ENCODE results near the gene VPS26B. TPM values are rescaled to one million over a fixed set of nuclear protein-coding genes. Genes with fewer than 3 reads are reported as not detected.
"Not testable (repeated sequence)": the region's sequence is repeated elsewhere in the genome, so short reads cannot be mapped to it uniquely, and the experiment has no call there.

Gene VPS26B
- 10 to 100 TPM; 33.5 to 33.9 TPM for total RNA-seq

DNA sequence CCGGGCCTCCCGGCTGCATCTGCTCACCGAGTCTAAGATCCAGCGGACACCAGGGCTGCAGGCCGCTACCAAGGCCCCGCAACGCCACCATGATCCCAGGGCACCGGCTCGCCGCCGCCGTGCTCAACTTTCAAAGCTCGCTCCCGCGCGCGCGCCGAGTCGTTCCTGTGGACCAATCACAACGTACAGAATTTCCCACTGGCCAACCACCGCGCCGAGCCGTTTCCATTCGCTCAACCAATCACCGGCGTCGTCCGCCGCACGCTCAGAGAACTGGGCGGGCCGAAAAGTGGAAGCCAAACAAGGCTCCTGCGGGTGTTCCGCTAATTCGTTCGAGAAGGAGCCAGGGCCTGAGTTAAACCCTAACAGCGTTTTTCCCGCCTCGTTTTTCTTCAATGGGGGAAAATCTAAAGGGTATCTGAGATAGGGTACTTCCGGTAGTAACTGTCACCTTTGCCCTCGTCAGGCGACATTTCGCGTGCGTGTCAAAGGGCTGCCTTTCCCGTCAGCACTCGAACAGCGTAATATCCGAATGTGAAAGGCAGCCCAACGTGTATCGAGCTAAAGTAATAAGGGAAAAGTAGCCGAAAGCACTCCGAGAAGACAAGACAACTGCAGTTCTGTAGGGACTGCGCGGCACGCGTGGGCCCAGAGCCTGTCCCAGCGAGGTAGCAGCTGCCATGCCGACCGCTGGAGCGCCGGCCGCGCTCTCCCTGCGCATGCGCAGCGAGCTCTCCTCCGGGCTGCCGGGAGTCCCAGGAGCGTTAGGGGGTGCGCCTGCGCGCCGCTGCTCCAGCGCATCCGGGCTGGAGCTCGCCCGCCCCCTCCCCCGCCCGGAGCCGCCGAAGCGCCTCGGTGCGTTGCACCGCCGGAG is at the start of gene VPS26B, which contains the start of gene NCAPD3:
TSS of gene VPS26B (plus strand) at position 836 of the 874 bp plus-strand sequence. CDS start 452 bp downstream, outside the sequence.
TSS of gene NCAPD3 (minus strand) at position 132 of the 874 bp plus-strand sequence. CDS start at position 91, 41 bp downstream.
- H3K36me3 Mint-ChIP-seq = peaks cover 13% of the 10 kb centered on the region
- peak; percentile 87 to 92 for ATAC-seq
- no peaks in the 10 kb centered on the region for H3K9me3 Mint-ChIP-seq
- no peaks in the 10 kb centered on the region for H3K27me3 Mint-ChIP-seq
- H3K4me1 Mint-ChIP-seq (ENCODE audit: low read depth in 2 of 2) = peaks cover 51 to 60% of the 10 kb centered on the region in 2 donors
- peak; percentile 97 for DNase-seq (ENCODE audit: low spot score)
- H3K27ac Mint-ChIP-seq = peak within 1 kb of the TSS; percentile 96 to 98
- peak within 1 kb of the TSS; percentile 97 for H3K4me3 Mint-ChIP-seq

- ATAC-seq = no peak
- H3K4me3 Mint-ChIP-seq = no peak overlapping the region
- H3K9me3 Mint-ChIP-seq = no peaks in the 10 kb centered on the region
- H3K36me3 Mint-ChIP-seq = peaks cover 25% of the 10 kb centered on the region
- no peak overlapping the region for H3K27ac Mint-ChIP-seq
- DNase-seq (ENCODE audit: low spot score) = no peak
- no peaks in the 10 kb centered on the region for H3K27me3 Mint-ChIP-seq
- peaks cover 4 to 5% of the 10 kb centered on the region in 2 donors for H3K4me1 Mint-ChIP-seq (ENCODE audit: low read depth in 2 of 2)
Measured at GRCh38 chr11:134176284-134176683, 48.2 kb upstream of the VPS26B start.

- DNase-seq (ENCODE audit: low spot score) (no peak), ATAC-seq (no peak)
- no peaks in the 10 kb centered on the region for H3K4me1 Mint-ChIP-seq (ENCODE audit: low read depth in 2 of 2)
- H3K36me3 Mint-ChIP-seq = peaks cover 20% of the 10 kb centered on the region
- H3K4me3 Mint-ChIP-seq = no peak overlapping the region
- no peaks in the 10 kb centered on the region for H3K27me3 Mint-ChIP-seq
- no peaks in the 10 kb centered on the region for H3K9me3 Mint-ChIP-seq
- no peak overlapping the region for H3K27ac Mint-ChIP-seq
Measured at GRCh38 chr11:134178032-134178674, 46.3 kb upstream of the VPS26B start.

- Mint-ChIP-seq H3K36me3 (peaks cover 17% of the 10 kb centered on the region), H3K4me3 (no peak overlapping the region), H3K9me3 (no peaks in the 10 kb centered on the region), H3K27me3 (no peaks in the 10 kb centered on the region), H3K27ac (no peak overlapping the region), H3K4me1 (ENCODE audit: low read depth in 2 of 2) (no peaks in the 10 kb centered on the region)
- DNase-seq (ENCODE audit: low spot score) = no peak
- no peak for ATAC-seq
Measured at GRCh38 chr11:134181707-134182106, 42.8 kb upstream of the VPS26B start.

- H3K9me3 Mint-ChIP-seq; ATAC-seq; H3K4me1 Mint-ChIP-seq (ENCODE audit: low read depth in 2 of 2); DNase-seq (ENCODE audit: low spot score); H3K27me3 Mint-ChIP-seq; H3K27ac Mint-ChIP-seq; H3K4me3 Mint-ChIP-seq: not testable (repeated sequence)
- H3K36me3 Mint-ChIP-seq = peaks cover 49% of the 10 kb centered on the region
Measured at GRCh38 chr11:134188092-134188491, 36.4 kb upstream of the VPS26B start.

DNA sequence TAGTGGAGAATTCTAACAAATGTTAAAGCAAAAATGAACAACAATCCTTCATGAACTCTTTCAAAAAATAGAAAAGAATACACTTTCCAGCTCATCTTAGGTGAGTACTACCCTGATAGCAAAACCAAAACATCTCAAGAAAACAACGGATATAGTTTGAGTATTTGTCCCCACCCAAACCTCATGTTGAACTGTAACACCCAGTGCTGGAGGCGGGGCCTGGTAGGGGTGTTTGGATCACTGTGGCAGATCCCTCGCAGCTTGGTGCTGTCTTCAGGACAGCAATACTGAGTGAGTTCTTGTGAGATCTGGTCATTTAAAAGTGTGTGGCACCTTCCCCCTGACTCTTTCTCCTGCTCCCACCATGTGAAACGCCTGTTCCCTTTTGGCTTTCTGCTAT is 27.7 kb upstream of the VPS26B start:
- peak in 1 of 2 donors; percentile 52 for ATAC-seq
- DNase-seq (ENCODE audit: low spot score) = no peak
- Mint-ChIP-seq H3K27ac (no peak overlapping the region), H3K27me3 (no peaks in the 10 kb centered on the region), H3K4me1 (ENCODE audit: low read depth in 2 of 2) (no peaks in the 10 kb centered on the region), H3K4me3 (no peak overlapping the region), H3K36me3 (peaks cover 31% of the 10 kb centered on the region), H3K9me3 (no peaks in the 10 kb centered on the region)

- ATAC-seq (no peak), DNase-seq (ENCODE audit: low spot score) (no peak)
- no peaks in the 10 kb centered on the region for H3K9me3 Mint-ChIP-seq
- H3K4me3 Mint-ChIP-seq = no peak overlapping the region
- no peaks in the 10 kb centered on the region for H3K4me1 Mint-ChIP-seq (ENCODE audit: low read depth in 2 of 2)
- H3K27me3 Mint-ChIP-seq = no peaks in the 10 kb centered on the region
- H3K27ac Mint-ChIP-seq = no peak overlapping the region
- peaks cover 26% of the 10 kb centered on the region for H3K36me3 Mint-ChIP-seq
Measured at GRCh38 chr11:134199531-134199930, 24.9 kb upstream of the VPS26B start.

DNA sequence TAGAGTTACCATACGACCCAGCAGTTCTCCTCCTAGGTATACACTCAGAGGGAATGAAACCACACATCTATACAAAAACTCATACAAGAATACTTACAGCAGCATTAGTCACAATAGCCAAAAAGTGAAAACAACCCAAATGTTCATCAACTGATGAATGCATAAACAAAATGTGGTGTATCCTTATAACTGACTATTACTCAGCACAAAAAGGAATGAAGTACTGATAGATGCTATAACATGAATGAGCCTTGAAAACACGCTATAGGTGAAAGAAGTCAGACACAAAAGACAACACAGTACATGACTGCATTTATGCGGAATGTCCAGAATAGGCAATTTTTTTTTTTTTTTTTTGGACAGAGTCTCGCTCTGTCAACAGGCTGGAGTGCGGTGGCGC is 23.8 kb upstream of the VPS26B start:
- ATAC-seq (no peak), DNase-seq (ENCODE audit: low spot score) (no peak)
- Mint-ChIP-seq H3K4me3 (no peak overlapping the region), H3K4me1 (ENCODE audit: low read depth in 2 of 2) (no peaks in the 10 kb centered on the region), H3K27me3 (no peaks in the 10 kb centered on the region), H3K36me3 (peaks cover 33% of the 10 kb centered on the region), H3K9me3 (no peaks in the 10 kb centered on the region), H3K27ac (no peak overlapping the region)

DNA sequence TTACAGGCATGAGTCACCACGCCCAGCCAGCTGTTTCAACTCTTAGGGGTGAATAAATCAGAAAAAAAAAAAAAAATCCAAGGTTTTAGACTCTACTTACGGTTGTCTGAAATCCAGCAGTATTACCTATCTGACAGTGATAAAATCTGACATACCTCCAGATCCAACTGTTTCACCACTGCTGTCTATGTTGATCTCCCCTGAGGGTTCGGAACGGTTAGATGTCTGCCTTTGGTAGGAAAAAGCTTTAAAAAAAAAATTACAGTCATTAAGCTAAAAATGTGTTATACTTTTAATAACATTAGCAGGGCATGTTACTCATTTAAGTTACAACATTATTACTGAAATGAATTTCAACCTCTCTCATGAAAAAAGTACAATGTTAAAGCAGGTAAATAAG is 21.8 kb upstream of the VPS26B start:
- H3K4me3 Mint-ChIP-seq = no peak overlapping the region
- no peaks in the 10 kb centered on the region for H3K9me3 Mint-ChIP-seq
- ATAC-seq = no peak
- no peak for DNase-seq (ENCODE audit: low spot score)
- no peak overlapping the region for H3K27ac Mint-ChIP-seq
- peaks cover 38% of the 10 kb centered on the region for H3K36me3 Mint-ChIP-seq
- H3K4me1 Mint-ChIP-seq (ENCODE audit: low read depth in 2 of 2) = peaks cover 0 to 3% of the 10 kb centered on the region in 2 donors
- no peaks in the 10 kb centered on the region for H3K27me3 Mint-ChIP-seq

- no peak for ATAC-seq
- Mint-ChIP-seq H3K36me3 (peaks cover 43% of the 10 kb centered on the region), H3K9me3 (no peaks in the 10 kb centered on the region), H3K27me3 (no peaks in the 10 kb centered on the region), H3K4me3 (no peak overlapping the region), H3K27ac (no peak overlapping the region), H3K4me1 (ENCODE audit: low read depth in 2 of 2) (peaks cover 0 to 3% of the 10 kb centered on the region in 2 donors)
- no peak for DNase-seq (ENCODE audit: low spot score)
Measured at GRCh38 chr11:134205729-134206128, 18.7 kb upstream of the VPS26B start.

DNA sequence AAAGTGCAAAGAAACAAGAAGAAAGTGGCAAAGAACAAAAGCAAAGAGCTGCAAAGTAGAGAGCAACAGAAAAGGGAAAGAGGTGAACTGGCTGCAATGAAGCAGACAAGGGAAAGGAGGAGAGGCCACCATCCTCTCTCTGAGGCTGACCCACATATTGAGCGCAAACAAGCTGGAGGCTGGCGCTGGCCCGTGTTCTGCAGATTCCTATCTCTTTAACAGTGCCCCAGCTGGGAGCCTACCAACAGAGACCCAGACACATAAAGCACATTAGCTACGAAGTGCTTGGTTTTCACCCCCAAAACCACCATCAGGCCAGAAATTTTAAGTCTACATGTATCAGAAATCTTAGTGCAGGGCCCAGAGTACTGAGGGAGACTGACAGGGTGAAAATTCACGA is 18.3 kb upstream of the VPS26B start:
- no peak for ATAC-seq

DNA sequence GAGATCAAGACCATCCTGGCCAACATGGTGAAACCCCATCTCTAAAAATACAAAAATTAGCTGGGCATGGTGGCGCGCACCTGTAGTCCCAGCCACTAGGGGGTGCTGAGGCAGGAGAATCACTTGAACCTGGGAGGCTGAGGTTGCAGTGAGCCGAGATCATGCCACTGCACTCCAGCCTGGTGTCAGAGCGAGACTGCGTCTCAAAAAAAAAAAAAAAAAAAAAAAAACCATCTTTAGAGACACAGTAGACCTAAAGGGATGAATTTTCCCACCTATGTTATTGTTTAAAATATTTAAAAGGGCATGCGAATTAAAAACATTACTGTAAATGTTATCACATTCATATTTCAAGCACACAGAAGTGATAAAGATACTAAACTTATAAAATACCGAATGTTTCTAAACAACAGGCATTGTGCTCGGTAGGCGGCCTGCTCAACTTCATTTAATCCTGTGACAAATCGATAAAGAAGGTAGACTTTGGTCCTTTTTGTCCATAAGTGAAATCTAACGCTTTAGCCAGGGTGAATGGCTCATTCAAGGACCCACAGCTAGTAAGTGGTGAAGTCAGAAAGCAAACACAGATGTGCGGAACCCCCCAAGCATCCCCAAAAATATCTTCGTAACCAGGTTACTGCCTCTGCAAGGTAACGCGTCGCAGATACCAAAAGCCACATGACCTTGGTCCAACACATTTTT is 16.8 kb upstream of the VPS26B start:
- Mint-ChIP-seq H3K36me3 (peaks cover 41% of the 10 kb centered on the region), H3K9me3 (no peaks in the 10 kb centered on the region), H3K4me3 (no peak overlapping the region), H3K4me1 (ENCODE audit: low read depth in 2 of 2) (peaks cover 0 to 3% of the 10 kb centered on the region in 2 donors), H3K27ac (no peak overlapping the region), H3K27me3 (no peaks in the 10 kb centered on the region)
- ATAC-seq (no peak), DNase-seq (ENCODE audit: low spot score) (no peak)

More for the DNA sequence above, 18.3 kb upstream of the VPS26B start:
- H3K27ac Mint-ChIP-seq = no peak overlapping the region
- DNase-seq (ENCODE audit: low spot score) = no peak
- no peaks in the 10 kb centered on the region for H3K9me3 Mint-ChIP-seq
- no peak overlapping the region for H3K4me3 Mint-ChIP-seq
- no peaks in the 10 kb centered on the region for H3K27me3 Mint-ChIP-seq
- peaks cover 0 to 3% of the 10 kb centered on the region in 2 donors for H3K4me1 Mint-ChIP-seq (ENCODE audit: low read depth in 2 of 2)
- H3K36me3 Mint-ChIP-seq = peaks cover 42% of the 10 kb centered on the region

GRCh38 chr11:134215836-134216235 is 8.6 kb upstream of the VPS26B start:
- Mint-ChIP-seq H3K4me3 (no peak overlapping the region), H3K4me1 (ENCODE audit: low read depth in 2 of 2) (peaks cover 13% of the 10 kb centered on the region in 2 donors), H3K27me3 (no peaks in the 10 kb centered on the region), H3K9me3 (no peaks in the 10 kb centered on the region), H3K36me3 (peaks cover 35% of the 10 kb centered on the region), H3K27ac (no peak overlapping the region)
- ATAC-seq (no peak), DNase-seq (ENCODE audit: low spot score) (no peak)

All from natural killer cell treated with Interleukin-12 subunit alpha and Interleukin-12 subunit beta and Interleukin-15 and Interleukin-18, amount 100 ng/mL, for 72 hours (primary cell).